Measurements from ENCODE around the gene MAP2K1.
A peak's percentile ranks its signal among the peaks of the same experiment; 100 is the strongest.
"Not testable (repeated sequence)": the region's sequence is repeated elsewhere in the genome, so short reads cannot be mapped to it uniquely, and the experiment has no call there.

Gene MAP2K1
- 70.2 to 80.1 reads per million in 2 donors for total RNA-seq

DNA sequence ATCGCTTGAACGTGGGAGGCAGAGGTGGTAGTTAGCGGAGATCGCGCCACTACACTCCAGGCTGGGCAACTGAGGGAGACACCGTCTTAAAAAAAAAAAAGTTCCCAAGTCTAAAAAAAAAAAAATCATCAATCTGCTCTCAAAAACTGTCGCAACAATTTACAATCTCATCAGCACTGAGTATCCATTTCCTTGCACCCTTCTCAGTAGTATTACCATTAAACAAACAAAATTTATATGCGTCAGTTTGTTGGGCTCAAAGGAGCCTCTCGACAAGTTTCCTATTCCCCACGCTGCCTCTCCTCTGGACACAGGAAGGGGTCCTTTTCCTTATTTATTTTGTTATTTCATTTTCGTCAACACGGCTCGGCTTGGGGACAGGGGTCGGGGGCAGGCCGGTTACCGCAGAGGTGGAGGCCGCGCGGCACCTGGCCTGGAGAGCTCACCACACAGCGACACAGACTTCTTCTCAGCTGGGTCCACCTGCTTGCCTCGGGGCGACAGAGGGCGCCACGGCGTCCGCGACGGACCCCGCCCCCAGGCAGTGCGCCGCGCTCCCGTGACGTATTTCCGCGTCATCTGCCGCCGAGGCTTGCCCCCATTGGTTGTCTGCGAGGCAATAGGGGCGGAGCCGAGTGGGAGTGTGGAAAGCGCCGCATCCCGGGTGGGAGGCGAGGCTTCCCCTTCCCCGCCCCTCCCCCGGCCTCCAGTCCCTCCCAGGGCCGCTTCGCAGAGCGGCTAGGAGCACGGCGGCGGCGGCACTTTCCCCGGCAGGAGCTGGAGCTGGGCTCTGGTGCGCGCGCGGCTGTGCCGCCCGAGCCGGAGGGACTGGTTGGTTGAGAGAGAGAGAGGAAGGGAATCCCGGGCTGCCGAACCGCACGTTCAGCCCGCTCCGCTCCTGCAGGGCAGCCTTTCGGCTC is at the start of gene MAP2K1:
Gene MAP2K1 (plus strand): TSS at position 709 of the 920 bp plus-strand sequence. CDS start 436 bp downstream, outside the sequence.
- peak; percentile 96 to 99 (median 98) for DNase-seq

DNA sequence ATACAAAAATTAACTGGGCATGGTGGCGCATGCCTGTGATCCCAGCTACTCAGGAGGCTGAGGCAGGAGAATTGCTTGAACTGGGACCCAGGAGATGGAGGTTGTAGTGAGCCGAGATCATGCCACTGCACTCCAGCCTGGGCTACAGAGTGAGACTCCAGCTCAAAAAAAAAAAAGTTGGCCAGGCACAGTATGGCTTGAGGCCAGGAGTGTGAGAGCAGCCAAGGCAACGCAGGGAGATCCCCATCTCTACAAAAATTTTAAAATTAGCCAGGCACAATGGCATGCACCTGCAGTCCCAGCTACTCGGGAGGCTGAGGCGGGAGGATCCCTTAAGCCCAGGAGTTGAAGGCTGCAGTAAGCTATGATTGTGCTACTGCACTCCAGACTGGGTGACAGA is 38.2 kb upstream of the MAP2K1 start:
- DNase-seq, result not testable (repeated sequence)

DNA sequence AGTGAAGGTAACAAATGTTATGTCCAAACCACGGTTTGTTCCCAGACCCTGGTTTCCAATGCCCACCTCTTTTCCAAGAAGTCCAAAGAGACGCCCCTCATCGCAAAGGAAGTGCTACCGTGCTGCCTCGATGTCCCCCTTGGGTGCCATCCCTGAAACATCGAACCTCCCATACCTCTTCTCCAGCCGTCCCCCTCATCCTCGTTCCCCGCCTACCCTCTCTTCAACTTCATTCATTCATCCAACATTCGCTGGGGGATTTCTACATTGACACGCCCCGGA is 30.7 kb upstream of the MAP2K1 start:
- no peak for DNase-seq

DNA sequence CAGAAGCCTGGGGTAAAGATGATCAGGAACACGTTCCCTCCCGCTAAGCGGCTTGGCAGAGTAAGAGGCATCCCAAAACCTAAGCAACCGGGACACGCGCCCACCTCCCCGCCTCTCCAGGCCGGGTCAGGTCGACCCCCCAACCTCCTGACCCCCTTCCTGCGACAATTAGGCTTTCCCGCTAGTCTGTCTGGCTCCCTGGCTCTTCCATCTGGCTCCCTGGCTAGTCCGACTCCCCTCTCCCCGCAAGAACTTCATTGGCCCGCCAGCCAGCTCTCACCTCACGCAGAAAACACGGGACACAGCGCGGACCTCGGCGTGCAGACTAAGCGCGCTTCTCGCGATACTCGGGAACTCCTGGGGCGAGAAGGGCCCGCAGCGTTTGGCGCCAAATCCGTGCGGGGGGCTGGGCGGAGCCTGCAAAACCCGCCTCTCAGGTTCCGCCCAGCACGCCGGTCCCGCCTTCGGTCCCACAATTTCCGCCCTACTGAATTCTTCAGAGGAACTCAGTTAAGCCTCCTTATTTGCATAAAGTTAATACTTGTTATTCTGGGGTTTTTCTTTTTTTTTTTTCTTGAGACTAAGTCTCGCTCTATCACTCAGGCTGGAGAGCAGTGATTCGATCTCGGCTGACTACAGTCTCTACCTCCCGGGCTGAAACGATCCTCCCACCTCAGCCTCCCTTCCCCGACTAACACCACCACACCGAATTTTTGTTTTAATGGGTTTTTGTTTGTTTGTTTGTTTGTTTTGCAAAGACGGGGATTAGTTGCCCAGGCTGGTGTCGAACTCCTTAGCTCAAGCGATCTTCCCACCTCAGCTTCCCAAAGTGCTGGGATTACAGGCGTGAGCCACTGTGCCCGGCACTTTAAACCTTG is 30.1 kb upstream of the MAP2K1 start, which contains the start of gene TIPIN:
Gene TIPIN (minus strand): TSS at position 327 of the 878 bp plus-strand sequence. CDS start 3,738 bp downstream, outside the sequence.
- DNase-seq, result peak; percentile 91 to 98 (median 94)

DNA sequence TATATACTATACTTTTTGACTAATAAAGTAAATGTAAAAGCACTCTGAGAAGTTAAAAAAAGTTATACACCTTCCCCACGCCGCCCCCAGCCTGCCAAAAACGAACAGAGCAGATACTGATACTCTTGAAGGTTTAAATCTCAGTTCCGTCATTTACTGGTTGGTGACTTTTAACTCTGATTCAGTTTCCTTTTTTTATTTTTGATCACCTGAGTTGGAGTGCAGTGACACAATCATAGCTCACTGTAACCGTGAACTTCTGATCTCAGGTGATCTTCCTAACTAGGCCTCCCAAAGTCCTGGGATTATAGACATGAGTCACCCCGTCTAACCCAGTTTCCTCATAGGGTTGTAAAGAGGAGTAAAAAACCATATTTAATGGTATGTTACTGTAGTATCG is 27.0 kb upstream of the MAP2K1 start:
- DNase-seq, result no peak

DNA sequence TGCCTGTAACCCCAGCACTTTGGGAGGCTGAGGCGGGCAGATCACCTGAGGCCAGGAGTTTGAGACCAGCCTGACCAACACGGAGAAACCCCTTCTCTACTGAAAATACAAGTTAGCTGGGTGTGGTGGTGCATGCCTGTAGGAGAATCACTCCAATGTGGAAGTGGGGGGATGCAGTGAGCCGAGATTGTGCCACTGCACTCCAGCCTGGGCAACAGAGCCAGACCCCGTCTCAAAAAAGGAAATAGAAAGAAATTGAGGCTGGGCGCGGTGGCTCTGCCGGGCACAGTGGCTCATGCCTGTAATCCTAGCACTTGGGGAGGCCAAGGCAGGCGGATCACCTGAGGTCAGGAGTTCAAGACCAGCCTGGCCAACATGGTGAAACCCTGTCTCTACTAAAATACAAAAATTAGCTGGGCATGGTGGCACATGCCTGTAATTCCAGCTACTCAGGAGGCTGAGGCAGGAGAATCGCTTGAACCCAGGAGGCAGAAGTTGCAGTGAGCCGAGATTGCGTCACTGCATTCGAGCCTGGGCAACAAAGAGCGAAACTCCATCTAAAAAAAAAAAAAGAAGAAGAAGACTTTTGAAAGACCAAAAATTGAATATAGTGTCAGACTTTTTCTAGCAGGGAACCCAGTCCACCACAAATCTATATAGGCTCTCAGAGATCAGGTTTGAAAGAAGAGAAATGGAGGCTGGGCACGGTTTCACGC is 24.8 kb upstream of the MAP2K1 start:
- not testable (repeated sequence) for DNase-seq

DNA sequence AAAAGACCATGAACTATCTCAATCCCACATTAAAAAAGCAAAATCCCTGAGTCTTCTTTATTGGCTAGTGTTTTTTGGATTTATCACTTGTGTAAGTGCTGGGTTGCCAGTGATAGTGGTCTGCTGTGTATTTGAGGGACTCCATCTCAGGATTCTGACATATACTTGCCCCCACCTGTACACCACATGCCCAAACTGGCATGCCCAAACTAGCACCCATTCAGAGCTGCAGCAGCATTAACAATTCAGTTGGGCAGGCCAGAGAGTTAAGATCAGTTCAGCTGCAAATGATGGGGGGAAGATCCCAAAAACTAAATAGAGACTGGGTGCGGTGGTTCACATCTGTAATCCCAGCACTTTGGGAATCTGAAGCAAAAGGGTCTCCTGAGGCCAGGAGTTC is 23.9 kb upstream of the MAP2K1 start:
- DNase-seq, result no peak

DNA sequence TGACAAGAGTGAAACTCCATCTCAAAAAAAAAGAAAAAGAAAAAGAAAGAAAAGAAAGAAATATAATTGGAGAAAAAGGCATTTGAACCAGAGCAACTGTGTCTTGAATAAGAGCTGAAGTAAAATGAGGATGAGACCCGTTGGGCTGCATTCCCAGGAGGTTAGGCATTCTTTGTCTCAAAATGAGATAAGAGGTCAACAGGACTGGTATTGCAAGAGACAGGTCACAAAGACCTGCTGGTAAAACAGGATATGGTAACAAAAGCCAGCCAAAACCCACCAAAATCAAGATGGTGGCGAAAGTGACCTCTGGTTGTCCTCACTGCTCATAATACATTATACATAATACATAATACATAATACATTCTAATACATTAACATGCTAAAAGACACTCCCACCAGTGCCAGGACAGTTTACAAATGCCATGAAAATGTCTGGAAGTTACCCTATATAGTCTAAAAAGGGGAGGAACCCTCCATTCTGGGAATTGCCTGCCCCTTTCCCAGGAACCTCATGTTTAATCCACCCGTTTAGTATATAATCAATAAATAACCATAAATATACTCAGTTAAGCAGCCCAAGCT is 21.7 kb upstream of the MAP2K1 start:
- DNase-seq, result no peak

DNA sequence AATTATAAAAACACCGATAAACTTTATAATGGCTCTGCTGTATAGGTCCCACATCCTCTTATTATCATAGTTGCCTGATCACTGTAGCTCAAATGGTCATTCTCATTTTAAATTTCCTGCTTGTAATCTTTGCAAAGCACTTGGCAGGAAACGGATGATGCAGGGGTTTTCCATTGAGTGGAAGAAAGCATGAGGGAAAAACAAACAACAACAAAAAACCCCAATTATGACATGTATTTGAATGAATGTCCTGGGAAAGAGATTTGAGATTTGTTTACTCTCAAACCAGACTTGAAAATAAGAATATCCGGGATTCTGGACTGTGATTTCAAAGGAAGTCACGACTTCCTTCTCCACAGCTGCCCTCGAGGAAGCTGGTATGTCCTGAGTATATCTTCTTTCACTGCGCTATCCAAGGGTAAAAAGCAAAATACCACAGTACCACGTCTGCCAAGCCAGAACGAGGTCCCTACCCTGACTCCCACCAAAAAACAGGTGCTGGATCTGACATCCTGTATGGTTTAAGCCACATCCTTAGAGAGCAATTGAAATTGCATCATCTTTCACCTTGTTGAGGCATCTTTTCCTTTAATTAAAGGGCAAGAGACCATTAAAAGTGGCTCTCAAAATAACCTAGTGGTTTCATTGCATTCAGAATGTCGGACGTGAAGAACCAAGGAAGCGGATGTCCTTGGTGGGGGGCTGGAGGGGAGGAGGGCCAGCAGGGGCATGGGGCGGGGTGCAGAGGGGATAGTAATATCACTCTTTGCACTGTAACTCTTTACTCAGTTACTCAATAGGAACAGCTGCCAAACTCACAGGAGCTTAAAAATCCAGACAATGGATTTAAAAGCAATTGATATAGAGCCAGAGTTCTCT is 16.7 kb upstream of the MAP2K1 start:
- peak in 2 of 5 experiments; percentile 30 to 80 for DNase-seq

DNA sequence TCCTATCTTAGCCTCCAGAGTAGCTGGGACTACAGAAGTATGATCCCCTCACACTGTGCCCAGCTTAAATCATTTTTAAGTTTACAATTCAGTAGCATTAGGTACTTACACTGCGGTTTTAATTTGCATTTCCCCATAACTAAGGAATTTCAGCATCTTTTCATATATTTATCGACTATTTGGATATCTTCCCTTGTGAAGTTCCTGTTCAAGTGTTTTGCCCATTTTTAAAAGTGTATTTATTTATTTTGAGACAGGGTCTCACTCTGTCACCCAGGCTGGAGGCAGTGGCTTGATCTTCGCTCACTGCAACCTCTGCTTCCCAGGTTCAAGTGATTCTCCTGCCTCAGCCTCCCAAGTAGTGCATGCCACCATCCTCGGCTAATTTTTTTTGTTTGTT is 12.5 kb upstream of the MAP2K1 start:
- DNase-seq, result no peak

DNA sequence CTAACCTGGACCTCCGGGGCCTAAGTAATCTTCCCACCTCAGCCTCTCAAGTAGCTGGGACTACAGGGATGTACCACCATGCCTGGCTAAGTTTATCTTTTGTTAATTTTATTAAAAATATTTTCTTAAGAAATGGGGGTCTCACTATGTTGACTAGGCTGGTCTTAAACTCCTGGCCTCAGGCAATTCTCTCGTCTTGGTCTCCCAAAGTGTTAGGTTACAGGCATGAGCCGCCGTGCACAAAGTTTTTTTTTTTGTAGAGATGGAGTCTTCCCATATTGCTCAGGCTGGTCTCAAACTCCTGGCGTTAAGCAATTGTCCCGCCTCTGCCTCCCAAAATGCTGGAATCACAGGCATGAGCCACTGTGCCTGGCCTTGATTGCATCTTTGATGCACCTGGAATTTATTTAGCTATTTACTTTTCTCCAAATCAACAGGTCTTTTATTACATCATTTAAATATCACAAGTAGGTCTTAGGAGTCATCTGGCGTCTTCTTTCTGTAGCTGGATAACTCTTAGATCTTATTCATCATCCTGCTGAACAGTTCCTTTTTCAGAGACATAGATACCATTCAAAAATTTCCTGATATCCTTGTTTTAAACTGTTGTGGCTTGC is 7.8 kb upstream of the MAP2K1 start:
- DNase-seq, result no peak

DNA sequence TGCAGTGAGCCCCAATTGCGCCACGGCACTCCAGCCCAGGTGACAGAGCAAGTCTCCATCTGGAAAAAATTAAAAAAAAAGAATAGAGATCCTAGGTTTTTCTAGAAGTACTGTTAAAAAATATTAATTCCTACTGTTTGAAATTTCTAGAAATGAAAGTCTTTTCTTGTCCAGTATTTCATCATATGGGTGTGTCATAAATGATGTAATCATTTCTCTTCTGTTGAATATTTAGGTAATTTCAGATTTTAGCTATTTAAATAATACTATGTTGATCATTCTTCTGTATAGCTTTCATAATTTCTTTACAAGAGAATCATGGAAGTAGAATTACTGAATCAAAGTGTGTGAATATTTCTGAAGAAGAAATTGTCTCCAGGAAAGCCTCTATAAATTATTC is 5.3 kb upstream of the MAP2K1 start:
- DNase-seq, result not testable (repeated sequence)

DNA sequence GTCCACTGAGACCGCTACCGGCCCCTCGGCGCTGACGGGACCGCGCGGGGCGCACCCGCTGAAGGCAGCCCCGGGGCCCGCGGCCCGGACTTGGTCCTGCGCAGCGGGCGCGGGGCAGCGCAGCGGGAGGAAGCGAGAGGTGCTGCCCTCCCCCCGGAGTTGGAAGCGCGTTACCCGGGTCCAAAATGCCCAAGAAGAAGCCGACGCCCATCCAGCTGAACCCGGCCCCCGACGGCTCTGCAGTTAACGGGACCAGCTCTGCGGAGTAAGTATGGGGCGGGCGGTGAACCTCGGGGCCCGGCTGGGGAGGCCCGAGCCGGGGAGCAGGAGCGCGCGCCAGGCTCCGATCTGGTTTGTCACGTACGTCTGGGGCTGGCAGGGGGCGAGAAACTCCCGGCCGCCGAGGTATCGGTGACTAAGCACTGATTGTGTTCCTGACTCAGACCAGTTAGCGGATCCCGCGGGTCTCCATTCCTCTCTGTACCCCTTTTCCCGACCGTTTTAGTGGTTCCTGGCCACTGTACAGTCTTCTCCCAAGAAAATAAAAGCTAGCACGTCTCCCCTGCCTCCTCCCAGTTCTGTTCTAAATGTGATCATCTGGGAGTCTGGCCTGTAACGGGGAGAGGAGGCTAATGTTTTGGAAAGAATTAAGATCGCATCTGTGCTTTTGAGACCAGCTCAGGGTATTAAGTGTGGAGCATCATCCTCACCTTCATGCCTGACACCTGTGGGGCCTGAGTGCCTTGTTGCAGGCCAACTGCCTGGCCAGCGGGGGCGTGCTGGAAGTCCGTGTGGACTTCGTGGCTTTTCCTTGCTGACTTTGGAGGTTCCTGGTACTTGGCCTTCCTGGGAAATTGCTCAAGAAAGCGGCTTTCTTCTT is 691 bp downstream of the MAP2K1 start:
- DNase-seq, result peak; percentile 20 to 76 (median 55)

DNA sequence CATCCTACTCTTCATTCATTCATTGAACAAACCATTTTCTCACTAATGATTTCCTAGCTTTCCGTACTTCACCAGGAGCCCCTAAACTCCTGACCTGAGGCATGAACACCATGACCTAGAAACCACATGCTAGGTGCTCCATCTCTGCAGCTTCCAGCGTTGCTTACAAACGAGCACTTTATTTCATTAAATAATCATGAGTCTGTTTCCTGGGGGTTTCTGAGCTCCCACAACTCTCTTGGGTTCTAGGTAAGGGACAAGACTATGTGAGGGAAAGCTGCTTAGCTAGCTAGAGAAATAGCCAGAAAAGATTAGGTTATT is 1.3 kb downstream of the MAP2K1 start:
- no peak for DNase-seq

DNA sequence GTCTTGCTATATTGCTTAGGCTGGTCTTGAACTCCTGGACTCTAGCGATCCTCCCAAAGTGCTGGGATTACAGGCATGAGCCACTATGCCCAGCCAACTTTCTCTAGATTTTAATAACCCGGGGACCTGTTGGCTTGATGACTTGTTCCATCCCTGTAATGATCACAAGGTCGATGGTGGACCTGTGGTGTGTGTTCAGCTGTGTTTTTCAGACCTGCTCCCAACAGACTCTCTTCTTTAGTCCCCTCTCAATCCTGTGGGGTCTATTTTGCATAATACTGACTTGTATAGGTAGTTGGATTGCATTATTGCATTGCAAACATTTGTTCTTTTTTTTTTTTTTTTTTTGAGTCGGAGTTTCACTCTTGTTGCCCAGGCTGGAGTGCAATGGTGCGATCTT is 1.9 kb downstream of the MAP2K1 start:
- DNase-seq, result no peak

DNA sequence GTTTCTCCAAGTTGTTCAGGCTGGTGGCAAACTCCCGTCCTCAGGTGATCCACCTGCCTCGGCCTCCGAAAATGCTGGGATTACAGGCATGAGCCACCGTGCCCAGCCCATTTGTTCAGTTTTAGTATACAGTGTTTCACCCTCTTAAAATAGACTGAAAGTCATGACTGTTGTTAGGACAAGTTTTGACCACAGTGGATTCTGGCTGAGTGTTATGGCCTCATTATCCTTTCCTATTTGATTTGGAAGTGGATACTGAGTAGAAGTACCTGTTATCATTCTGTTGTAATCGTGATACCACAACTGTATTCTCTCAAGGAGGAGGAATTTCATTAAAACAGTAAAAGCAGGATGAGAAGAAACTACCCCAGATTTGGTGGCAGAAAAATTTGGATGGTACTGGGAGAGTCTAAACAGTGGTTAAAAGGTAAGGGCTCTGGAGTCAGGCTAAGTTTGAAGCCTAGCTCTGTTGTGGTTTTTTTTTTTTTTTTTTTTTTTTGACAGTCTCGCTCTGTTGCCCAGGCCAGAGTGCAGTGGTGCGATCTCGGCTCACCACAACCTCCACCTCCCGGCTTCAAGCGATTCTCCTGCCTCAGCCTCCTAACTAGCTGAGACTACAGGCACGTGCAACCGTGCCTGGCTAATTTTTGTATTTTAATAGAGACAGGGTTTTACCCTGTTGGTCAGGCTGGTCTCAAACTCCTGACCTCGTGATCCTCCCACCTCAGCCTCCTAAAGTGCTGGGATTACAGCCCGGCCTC is 2.6 kb downstream of the MAP2K1 start:
- DNase-seq, result peak in 3 of 5 experiments; percentile 13 to 66 (median 29)

DNA sequence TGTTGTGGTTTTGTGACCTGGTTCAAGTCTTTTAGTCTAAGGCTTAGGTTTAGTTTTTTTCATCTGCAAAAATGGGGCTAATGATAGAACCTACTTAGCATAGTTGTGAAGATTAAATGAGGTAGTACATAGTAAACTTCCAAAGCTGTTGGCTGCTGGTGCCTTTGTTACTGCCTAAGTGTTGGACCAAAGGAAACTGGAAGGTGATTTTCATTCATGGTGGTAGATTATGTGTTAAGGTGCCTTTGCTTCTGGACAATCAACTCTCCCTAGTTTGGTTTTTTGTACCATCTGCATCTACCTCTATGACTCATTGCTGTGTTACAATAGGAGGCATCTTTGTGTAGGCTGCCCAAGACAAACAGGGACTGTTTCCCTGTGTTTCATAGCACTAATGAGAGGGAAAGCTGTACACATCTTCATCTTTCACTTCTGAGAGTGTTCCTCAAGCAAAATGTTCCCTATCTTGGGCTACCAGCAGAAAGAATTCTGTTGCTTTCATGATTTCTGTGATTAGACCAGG is 3.2 kb downstream of the MAP2K1 start:
- DNase-seq, result peak in 1 of 5 experiments; percentile 38

DNA sequence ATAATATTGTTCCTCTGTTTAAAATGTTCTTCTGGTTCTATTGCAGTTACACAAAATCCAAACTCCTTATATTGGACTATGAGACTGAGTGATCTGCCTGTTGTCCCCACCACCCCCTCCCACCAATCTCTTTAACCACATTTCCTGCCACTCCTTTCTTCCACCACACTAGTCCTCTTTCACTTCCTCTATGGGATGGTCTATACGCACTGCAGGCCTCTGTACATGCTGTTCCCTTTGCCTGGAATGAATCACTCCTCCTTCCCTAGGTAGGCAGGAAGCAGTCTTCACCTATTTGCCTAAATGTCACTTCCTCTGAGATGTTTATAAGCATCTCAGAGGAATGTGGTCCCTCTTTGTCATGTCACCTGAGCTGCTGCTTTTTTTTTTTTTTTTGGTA is 4.0 kb downstream of the MAP2K1 start:
- peak in 2 of 5 experiments; percentile 30 to 73 for DNase-seq

DNA sequence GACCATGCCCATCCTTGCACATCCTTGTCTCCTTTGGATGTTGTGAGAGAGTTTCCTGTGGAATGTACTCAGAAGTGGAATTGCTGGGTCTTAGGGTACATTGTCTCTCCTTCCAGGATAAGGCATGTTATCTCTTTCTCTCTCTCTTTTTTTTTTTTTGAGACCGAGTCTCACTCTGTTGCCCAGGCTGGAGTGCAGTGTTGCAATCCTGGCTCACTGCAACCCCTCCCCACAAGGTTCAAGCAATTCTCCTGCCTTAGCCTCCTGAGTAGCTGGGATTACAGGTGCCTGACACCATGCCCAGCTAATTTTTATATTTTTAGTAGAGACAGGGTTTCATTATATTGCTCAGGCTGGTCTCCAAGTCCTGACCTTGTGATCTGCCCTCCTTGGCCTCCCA is 6.3 kb downstream of the MAP2K1 start:
- DNase-seq, result not testable (repeated sequence)

Measured in T-helper 2 cell (primary cell).